COLO668 (cell line): ENCODE measurements around the gene MAGEF1.

Experiments
- DNase-seq: peaks from one replicate; lab custom pipeline; 2025; ENCODE audit not compliant: unreplicated experiment; lab: John Stamatoyannopoulos, UW

Gene MAGEF1

GRCh38 chr3:184690192-184690883 lies 21.5 kb downstream of the MAGEF1 start:
- no peak for DNase-seq

GRCh38 chr3:184688882-184689271 lies 23.0 kb downstream of the MAGEF1 start:
- no peak for DNase-seq

GRCh38 chr3:184688251-184688881 lies 23.5 kb downstream of the MAGEF1 start:
- no peak for DNase-seq

- DNase-seq = no peak
Measured at GRCh38 chr3:184687363-184688015, 24.4 kb downstream of the MAGEF1 start.

GRCh38 chr3:184685646-184686045 lies 26.2 kb downstream of the MAGEF1 start:
- no peak for DNase-seq

GRCh38 chr3:184685055-184685454 lies 26.8 kb downstream of the MAGEF1 start:
- no peak for DNase-seq

GRCh38 chr3:184683900-184684560 lies 27.8 kb downstream of the MAGEF1 start:
- no peak for DNase-seq

GRCh38 chr3:184683234-184683633 lies 28.6 kb downstream of the MAGEF1 start:
- DNase-seq = no peak

GRCh38 chr3:184682671-184683070 lies 29.2 kb downstream of the MAGEF1 start:
- no peak for DNase-seq

GRCh38 chr3:184680385-184681345 lies 31.2 kb downstream of the MAGEF1 start:
- DNase-seq = no peak

- peak; percentile 4 for DNase-seq
Measured at GRCh38 chr3:184679056-184679816, 32.6 kb downstream of the MAGEF1 start.

GRCh38 chr3:184678317-184679055 lies 33.4 kb downstream of the MAGEF1 start:
- DNase-seq = no peak

- no peak for DNase-seq
Measured at GRCh38 chr3:184677344-184678316, 34.2 kb downstream of the MAGEF1 start.

GRCh38 chr3:184676927-184677326 lies 34.9 kb downstream of the MAGEF1 start:
- no peak for DNase-seq

GRCh38 chr3:184674626-184675025 lies 37.2 kb downstream of the MAGEF1 start:
- DNase-seq = no peak

GRCh38 chr3:184672977-184673870 lies 38.6 kb downstream of the MAGEF1 start:
- peak; percentile 2 for DNase-seq

GRCh38 chr3:184672335-184672734 lies 39.5 kb downstream of the MAGEF1 start:
- DNase-seq = no peak
